BLaER1 (cell line): ENCODE results near the gene IPO13.

ENCODE experiments used
- H3K27ac ChIP-seq: shearing (Covaris generic); formaldehyde crosslinking; 2 replicates; pipeline ENCODE4 v1.8.1; 2022
- H3K27me3 ChIP-seq: shearing (Covaris generic); formaldehyde crosslinking; 2 replicates; pipeline ENCODE4 v1.8.1; 2022
- H3K36me3 ChIP-seq: shearing (Covaris generic); formaldehyde crosslinking; 2 replicates; pipeline ENCODE4 v1.8.1; 2022
- H3K4me1 ChIP-seq: shearing (Covaris generic); formaldehyde crosslinking; 2 replicates; pipeline ENCODE4 v1.8.1; 2022
- H3K4me2 ChIP-seq: shearing (Covaris generic); formaldehyde crosslinking; 2 replicates; pipeline ENCODE4 v1.8.1; 2022
- H3K4me3 ChIP-seq: shearing (Covaris generic); formaldehyde crosslinking; 2 replicates; pipeline ENCODE4 v1.8.1; 2022
- H3K9ac ChIP-seq: shearing (Covaris generic); formaldehyde crosslinking; 2 replicates; pipeline ENCODE4 v1.8.1; 2022
- H3K9me3 ChIP-seq: shearing (Covaris generic); formaldehyde crosslinking; 2 replicates; pipeline ENCODE4 v1.8.1; 2022
- H4K20me1 ChIP-seq: shearing (Covaris generic); formaldehyde crosslinking; 2 replicates; pipeline ENCODE4 v1.8.1; 2022
- Cebpa-rat ChIP-seq: shearing (Covaris generic); IDR thresholded peaks from 2 replicates; pipeline ENCODE4 v1.8.1; 2022

IPO13 gene

DNA sequence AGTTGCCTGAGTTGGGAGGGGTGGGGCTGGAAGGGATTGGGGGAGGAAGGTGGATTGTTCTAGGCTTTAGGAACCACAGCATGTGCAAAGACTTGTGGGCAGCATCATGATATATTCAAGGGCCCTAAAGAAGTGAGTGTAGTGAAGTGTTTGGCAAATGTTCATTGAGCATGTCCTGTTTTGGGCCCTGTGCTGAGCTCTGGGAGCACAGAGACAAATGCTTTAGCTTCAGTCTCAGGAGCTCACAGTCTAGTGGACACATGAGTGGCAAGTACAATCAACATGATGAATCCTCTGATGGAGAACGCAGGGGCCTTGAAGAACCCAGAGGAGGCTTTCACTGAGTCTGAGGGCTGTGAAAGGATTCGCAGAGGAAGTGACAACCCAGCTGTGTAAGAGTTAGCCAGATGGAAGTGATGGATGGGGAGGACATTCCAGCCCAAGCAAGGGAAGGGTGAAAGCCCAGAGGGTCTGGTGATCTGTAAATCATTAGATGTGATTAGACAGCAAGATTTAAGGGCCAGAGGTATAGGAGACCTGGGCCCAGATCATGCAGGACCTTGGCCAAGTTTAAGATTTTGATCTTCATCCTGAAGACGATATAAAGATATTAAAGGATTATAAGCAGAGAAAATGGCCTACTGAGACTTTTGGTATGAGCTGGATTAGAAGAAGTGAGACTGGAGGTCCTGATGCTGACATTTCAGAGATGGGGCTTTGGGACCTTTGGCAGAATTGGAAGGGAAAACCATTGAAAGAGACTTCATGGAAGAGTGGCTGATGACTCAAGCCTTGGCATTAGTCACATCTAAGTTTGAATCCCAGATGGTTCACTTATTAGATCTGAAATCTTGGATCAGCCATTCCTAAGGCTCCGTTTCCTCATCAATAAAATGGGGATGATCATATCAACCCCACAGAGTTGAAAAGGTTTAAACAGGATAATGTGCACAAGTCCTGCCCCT lies 4.6 kb downstream of the IPO13 start:
- Histone ChIP-seq H3K4me1 (peaks cover 27% of the 10 kb centered on the region), H3K4me2 (no peak overlapping the region)
- TF ChIP-seq Cebpa-rat: no peak

DNA sequence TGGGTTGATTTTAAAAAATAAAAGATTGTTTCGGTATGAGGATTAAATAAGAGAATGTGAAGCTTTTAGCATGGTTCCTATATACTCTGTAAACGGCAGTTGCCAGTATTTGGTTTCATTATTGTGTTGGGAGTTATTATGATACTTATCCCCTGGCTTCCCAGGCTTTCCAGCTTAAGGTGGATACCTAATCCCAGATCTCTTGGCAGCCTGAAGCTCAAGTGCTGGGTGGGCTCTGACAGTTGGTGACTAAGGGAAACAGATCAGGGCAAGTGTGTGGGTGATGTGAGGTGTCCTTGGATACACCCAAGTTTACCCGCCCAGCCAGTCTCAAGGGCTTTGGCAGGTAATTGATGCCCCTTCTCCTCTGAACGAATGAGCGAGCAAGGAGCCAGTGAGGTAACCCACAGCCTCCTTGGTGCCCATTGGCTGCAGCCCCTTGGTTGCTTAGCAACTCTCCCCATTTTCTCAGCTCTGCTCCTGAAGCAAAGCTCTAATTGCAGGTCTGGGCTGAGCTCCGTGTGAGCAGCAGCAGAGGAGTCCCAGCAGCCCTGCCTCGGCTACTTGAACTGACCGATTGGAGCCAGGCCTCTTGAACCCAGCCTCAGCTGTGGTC lies 6.1 kb downstream of the IPO13 start:
- Histone ChIP-seq H3K4me2 (peak overlapping the region; percentile 10; the same call in 1 of the 2 replicates), H3K9me3 (no peaks in the 10 kb centered on the region), H3K36me3 (peaks cover 47% of the 10 kb centered on the region), H3K4me1 (peaks cover 20% of the 10 kb centered on the region), H3K27ac (no peak overlapping the region), H3K9ac (no peak overlapping the region), H3K27me3 (no peaks in the 10 kb centered on the region), H3K4me3 (no peak overlapping the region), H4K20me1 (peaks cover 40% of the 10 kb centered on the region)
- no peak for TF ChIP-seq Cebpa-rat

More for the DNA sequence above, 4.6 kb downstream of the IPO13 start:
- Histone ChIP-seq H3K9me3 (no peaks in the 10 kb centered on the region), H3K4me3 (no peak overlapping the region), H3K9ac (no peak overlapping the region), H3K36me3 (peaks cover 32% of the 10 kb centered on the region), H3K27ac (no peak overlapping the region), H4K20me1 (peaks cover 45% of the 10 kb centered on the region), H3K27me3 (no peaks in the 10 kb centered on the region)

DNA sequence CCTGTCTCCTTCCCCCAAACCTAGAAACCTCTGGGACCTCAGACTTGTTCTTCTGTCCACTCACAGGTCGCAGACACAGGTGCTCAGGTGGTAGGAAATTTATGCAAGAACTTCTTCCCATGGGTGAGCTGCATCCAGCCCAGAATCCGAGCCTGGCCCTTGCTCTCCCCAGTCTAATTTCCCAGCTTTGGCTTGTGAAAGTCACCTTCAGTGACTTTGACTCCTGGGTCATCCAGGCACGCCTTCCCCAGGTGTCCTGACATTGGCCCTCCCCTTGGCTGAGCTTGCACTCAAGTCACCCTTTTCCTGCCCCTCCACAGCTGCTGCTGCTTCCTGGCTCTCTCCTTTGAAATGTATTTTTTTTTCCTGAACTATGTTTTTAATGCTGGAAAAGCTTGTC lies 6.6 kb downstream of the IPO13 start:
- H4K20me1 ChIP-seq: peaks cover 35% of the 10 kb centered on the region
- H3K27ac ChIP-seq: no peak overlapping the region
- no peak overlapping the region for H3K9ac ChIP-seq
- no peak for TF ChIP-seq Cebpa-rat
- H3K9me3 ChIP-seq: no peaks in the 10 kb centered on the region
- no peak overlapping the region for H3K4me3 ChIP-seq
- H3K4me2 ChIP-seq: peak overlapping the region; percentile 10; the same call in 1 of the 2 replicates
- peaks cover 15% of the 10 kb centered on the region for H3K4me1 ChIP-seq
- peaks cover 52% of the 10 kb centered on the region for H3K36me3 ChIP-seq
- no peaks in the 10 kb centered on the region for H3K27me3 ChIP-seq

DNA sequence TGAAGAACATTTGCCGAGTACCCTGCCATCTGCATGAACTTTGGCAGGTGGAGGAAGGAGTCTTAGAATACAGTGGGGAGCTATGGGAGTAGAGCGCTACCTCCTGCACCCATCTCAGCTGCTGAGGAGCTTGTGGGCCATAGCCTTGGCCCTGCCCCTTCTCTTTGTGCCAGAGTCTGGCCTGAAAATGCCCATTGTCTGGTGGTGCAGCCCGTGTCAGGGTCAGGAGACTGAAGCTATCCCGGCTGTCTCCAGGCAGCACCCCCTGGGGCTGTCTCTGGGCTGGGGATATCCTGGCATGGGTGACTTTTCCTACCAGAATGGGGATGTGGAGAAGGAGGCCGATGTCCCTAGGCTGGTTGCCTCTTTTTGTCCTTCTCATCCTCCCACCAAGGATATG lies 7.3 kb downstream of the IPO13 start:
- Histone ChIP-seq H4K20me1 (peaks cover 28% of the 10 kb centered on the region), H3K36me3 (peaks cover 55% of the 10 kb centered on the region), H3K9me3 (no peaks in the 10 kb centered on the region), H3K9ac (no peak overlapping the region), H3K27ac (no peak overlapping the region), H3K4me2 (no peak overlapping the region), H3K27me3 (no peaks in the 10 kb centered on the region), H3K4me3 (no peak overlapping the region), H3K4me1 (peaks cover 9% of the 10 kb centered on the region)
- TF ChIP-seq Cebpa-rat: no peak

- Histone ChIP-seq H3K36me3 (peaks cover 55% of the 10 kb centered on the region), H3K4me3 (no peak overlapping the region), H3K9me3 (no peaks in the 10 kb centered on the region), H3K9ac (no peak overlapping the region), H3K27me3 (no peaks in the 10 kb centered on the region), H3K4me2 (no peak overlapping the region), H4K20me1 (peaks cover 26% of the 10 kb centered on the region), H3K27ac (no peak overlapping the region), H3K4me1 (peaks cover 9% of the 10 kb centered on the region)
- no peak for TF ChIP-seq Cebpa-rat
Measured at GRCh38 chr1:43956234-43956633, 9.5 kb downstream of the IPO13 start.

DNA sequence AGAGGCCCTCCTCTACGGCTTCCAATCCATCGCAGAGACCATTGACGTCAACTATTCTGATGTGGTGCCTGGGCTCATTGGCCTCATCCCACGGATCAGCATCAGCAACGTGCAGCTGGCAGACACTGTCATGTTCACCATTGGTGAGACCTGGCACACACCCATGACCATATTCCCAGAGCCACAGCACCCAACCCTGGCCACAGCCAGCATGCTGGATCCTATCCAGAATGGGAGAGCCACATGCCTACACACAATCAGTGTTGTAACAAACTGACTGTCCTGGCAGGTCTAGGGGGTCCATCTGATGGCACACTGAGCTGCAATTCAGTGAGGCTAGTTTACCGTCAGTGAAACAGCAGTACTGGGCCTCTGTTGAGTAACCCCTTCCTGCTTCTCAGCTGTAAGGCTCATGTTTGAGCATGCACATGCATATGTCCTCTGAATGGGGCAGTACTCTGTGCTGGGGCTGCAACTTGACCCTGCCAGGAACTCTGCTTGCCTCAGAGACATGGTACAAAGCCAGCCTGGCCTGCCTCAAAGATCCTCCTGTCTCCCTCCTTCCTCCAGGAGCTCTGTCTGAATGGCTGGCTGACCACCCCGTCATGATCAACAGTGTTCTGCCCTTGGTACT lies 10.8 kb downstream of the IPO13 start:
- Histone ChIP-seq H3K4me2 (no peak overlapping the region), H4K20me1 (peaks cover 24% of the 10 kb centered on the region), H3K27me3 (no peaks in the 10 kb centered on the region), H3K9me3 (no peaks in the 10 kb centered on the region), H3K9ac (no peak overlapping the region), H3K4me3 (no peak overlapping the region), H3K4me1 (peaks cover 9% of the 10 kb centered on the region), H3K36me3 (peaks cover 66% of the 10 kb centered on the region), H3K27ac (no peak overlapping the region)
- no peak for TF ChIP-seq Cebpa-rat

DNA sequence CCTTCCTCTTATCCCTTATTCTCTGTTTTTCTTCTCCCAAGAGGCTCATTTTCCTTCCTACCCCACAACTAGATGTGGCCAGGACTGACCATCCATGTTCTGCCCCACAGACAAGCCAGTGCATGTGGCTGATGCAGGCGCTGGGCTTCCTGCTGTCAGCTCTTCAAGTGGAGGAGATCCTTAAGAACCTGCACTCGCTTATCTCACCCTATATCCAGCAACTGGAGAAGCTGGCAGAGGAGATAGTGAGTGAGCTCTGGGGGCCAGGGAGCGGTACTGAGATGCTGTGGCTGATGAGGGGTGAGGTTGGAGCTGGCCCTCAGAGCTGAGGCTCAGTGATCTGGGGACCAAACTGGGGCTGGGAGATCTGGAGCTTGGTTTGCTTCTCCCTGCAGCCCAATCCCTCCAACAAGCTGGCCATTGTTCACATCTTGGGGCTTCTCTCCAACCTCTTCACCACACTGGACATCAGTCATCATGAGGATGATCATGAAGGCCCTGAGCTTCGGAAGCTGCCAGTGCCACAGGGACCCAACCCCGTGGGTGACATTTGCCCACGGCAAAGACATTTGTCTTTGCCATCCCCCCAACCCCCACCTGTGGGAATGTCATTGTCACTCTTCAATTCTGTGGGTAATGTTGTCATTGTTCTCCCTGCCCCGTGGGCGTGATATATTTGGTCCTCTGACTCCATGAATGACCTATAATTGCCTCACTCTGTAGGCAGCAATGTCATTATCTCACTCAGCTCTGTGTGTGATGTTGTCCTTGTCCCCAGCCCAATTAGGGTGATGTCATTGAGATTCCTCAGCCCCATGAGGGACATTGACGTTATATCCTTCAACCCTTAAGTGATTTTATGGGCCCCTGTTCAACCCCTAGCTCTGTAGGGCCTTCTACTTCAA lies 11.9 kb downstream of the IPO13 start:
- TF ChIP-seq Cebpa-rat: no peak
- H3K27me3 ChIP-seq: no peaks in the 10 kb centered on the region
- H3K4me3 ChIP-seq: no peak overlapping the region
- H4K20me1 ChIP-seq: peaks cover 13% of the 10 kb centered on the region
- peaks cover 77% of the 10 kb centered on the region for H3K36me3 ChIP-seq
- H3K9me3 ChIP-seq: no peaks in the 10 kb centered on the region
- no peak overlapping the region for H3K4me2 ChIP-seq
- no peak overlapping the region for H3K9ac ChIP-seq
- H3K4me1 ChIP-seq: no peaks in the 10 kb centered on the region
- H3K27ac ChIP-seq: no peak overlapping the region

DNA sequence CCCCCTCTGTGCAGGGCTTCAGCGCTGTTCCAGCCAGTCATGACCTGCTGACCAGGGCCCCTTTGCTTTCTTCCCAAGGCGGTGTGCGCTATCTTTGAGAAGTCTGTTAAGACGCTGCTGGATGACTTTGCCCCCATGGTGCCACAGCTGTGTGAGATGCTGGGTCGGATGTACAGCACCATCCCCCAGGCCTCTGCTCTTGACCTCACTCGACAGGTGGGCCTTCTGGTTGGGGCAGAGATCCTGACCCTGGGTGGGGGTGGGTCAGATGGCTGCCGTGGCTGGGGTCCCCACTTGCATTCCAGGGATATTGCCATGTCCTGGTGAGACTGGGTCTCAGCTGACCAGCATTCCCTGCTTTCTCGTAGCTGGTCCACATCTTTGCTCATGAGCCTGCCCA lies 14.0 kb downstream of the IPO13 start:
- Histone ChIP-seq H3K4me2 (no peak overlapping the region), H3K27ac (no peak overlapping the region), H3K9me3 (no peaks in the 10 kb centered on the region), H3K27me3 (no peaks in the 10 kb centered on the region), H3K9ac (no peak overlapping the region), H3K4me1 (no peaks in the 10 kb centered on the region), H3K4me3 (no peak overlapping the region), H3K36me3 (peaks cover 88% of the 10 kb centered on the region), H4K20me1 (peaks cover 4% of the 10 kb centered on the region; the same call in 1 of the 2 replicates)
- no peak for TF ChIP-seq Cebpa-rat

- Histone ChIP-seq H3K4me3 (no peak overlapping the region), H3K36me3 (peaks cover 88% of the 10 kb centered on the region), H3K4me1 (no peaks in the 10 kb centered on the region), H3K27me3 (no peaks in the 10 kb centered on the region), H3K4me2 (no peak overlapping the region), H3K9ac (no peak overlapping the region), H3K27ac (no peak overlapping the region), H4K20me1 (peaks cover 5% of the 10 kb centered on the region; the same call in 1 of the 2 replicates), H3K9me3 (no peaks in the 10 kb centered on the region)
- no peak for TF ChIP-seq Cebpa-rat
Measured at GRCh38 chr1:43961692-43962091, 14.9 kb downstream of the IPO13 start.
